H9 (cell line): ENCODE data around the gene PTGDR. TPM values are rescaled to one million over a fixed set of nuclear protein-coding genes. Genes with fewer than 3 reads are reported as not detected.
A peak's percentile ranks its signal among the peaks of the same experiment; 100 is the strongest.

Experiments used
- DNase-seq: peaks from one replicate; pipeline ENCODE4 v3.0.0-alpha.2; 2017
- H2AFZ ChIP-seq: one replicate; pipeline ENCODE4 v1.6.1; 2013; ENCODE audit warnings: mild to moderate bottlenecking, low read length, control low read depth, moderate library complexity
- H2AK5ac ChIP-seq: 2 replicates; pipeline ENCODE4 v1.6.1; 2013; ENCODE audit warnings: low read length, control low read depth, mixed read lengths; ENCODE audit not compliant: insufficient read length
- H2BK120ac ChIP-seq: one replicate; pipeline ENCODE4 v1.6.1; 2013; ENCODE audit warnings: low read depth, mild to moderate bottlenecking, low read length, control low read depth, inconsistent platforms; ENCODE audit not compliant: poor library complexity, severe bottlenecking
- H2BK12ac ChIP-seq: 2 replicates; pipeline ENCODE4 v1.6.1; 2013; ENCODE audit warnings: low read length, control low read depth, mixed read lengths, low read depth; ENCODE audit not compliant: insufficient read length
- H2BK15ac ChIP-seq: 2 replicates; pipeline ENCODE4 v1.6.1; 2013; ENCODE audit warnings: low read depth, low read length, control low read depth
- H2BK20ac ChIP-seq: one replicate; pipeline ENCODE4 v1.6.1; 2013; ENCODE audit warnings: low read depth, mild to moderate bottlenecking, low read length, control low read depth, inconsistent platforms; ENCODE audit not compliant: poor library complexity, severe bottlenecking
- H2BK5ac ChIP-seq: 2 replicates; pipeline ENCODE4 v1.6.1; 2013; ENCODE audit warnings: low read length, control low read depth, mixed read lengths; ENCODE audit not compliant: insufficient read length
- H3K14ac ChIP-seq: 2 replicates; pipeline ENCODE4 v1.6.1; 2013; ENCODE audit warnings: low read length, control low read depth; ENCODE audit not compliant: insufficient read depth
- H3K18ac ChIP-seq: 2 replicates; pipeline ENCODE4 v1.6.1; 2013; ENCODE audit warnings: low read depth, mild to moderate bottlenecking, mixed read lengths, low read length, control low read depth; ENCODE audit not compliant: insufficient read length
- H3K23ac ChIP-seq: 2 replicates; pipeline ENCODE4 v1.6.1; 2013; ENCODE audit warnings: low read length, control low read depth, mixed read lengths, low read depth; ENCODE audit not compliant: insufficient read length
- H3K23me2 ChIP-seq: 2 replicates; pipeline ENCODE4 v1.6.1; 2013; ENCODE audit warnings: low read depth, mild to moderate bottlenecking, mixed read lengths, low read length, control low read depth; ENCODE audit not compliant: insufficient read length, poor library complexity, severe bottlenecking
- H3K27ac ChIP-seq: 2 replicates; pipeline ENCODE4 v1.5.1; 2013; ENCODE audit warnings: low read length, control low read depth, mixed read lengths, low read depth; ENCODE audit not compliant: insufficient read length
- H3K27me3 ChIP-seq: 2 replicates; pipeline ENCODE4 v1.6.1; 2013; ENCODE audit warnings: low read length, control low read depth, inconsistent platforms; ENCODE audit not compliant: insufficient read depth
- H3K4ac ChIP-seq: 2 replicates; pipeline ENCODE4 v1.6.1; 2013; ENCODE audit warnings: low read depth, mild to moderate bottlenecking, control low read depth, inconsistent platforms, low read length, moderate library complexity
- H3K4me1 ChIP-seq: 2 replicates; pipeline ENCODE4 v1.6.1; 2013; ENCODE audit warnings: low read length, control low read depth, inconsistent platforms; ENCODE audit not compliant: insufficient read depth
- H3K4me2 ChIP-seq: 2 replicates; pipeline ENCODE4 v1.6.1; 2013; ENCODE audit warnings: low read length, control low read depth, mixed read lengths; ENCODE audit not compliant: insufficient read length, insufficient read depth
- H3K56ac ChIP-seq: 2 replicates; pipeline ENCODE4 v1.6.1; 2013; ENCODE audit warnings: low read depth, mild to moderate bottlenecking, mixed read lengths, low read length, control low read depth; ENCODE audit not compliant: insufficient read length
- H3K79me1 ChIP-seq: 2 replicates; pipeline ENCODE4 v1.6.1; 2013; ENCODE audit warnings: low read depth, mild to moderate bottlenecking, moderate library complexity, low read length, control low read depth, inconsistent platforms; ENCODE audit not compliant: insufficient read depth, poor library complexity, severe bottlenecking
- H3K79me2 ChIP-seq: 2 replicates; pipeline ENCODE4 v1.6.1; 2013; ENCODE audit warnings: low read length, control low read depth, inconsistent platforms; ENCODE audit not compliant: insufficient read depth
- H3K9ac ChIP-seq: 2 replicates; pipeline ENCODE4 v1.6.1; 2013; ENCODE audit warnings: low read length, control low read depth, mixed read lengths; ENCODE audit not compliant: insufficient read length; ENCODE audit errors: extremely low read depth
- H3K9me3 ChIP-seq: one replicate; pipeline ENCODE4 v1.6.1; 2013; ENCODE audit warnings: low read depth, low read length, inconsistent platforms; ENCODE audit not compliant: control insufficient read depth
- H3T11ph ChIP-seq: one replicate; pipeline ENCODE4 v1.6.1; 2013; ENCODE audit warnings: mild to moderate bottlenecking, low read length, control low read depth, inconsistent platforms
- H4K20me1 ChIP-seq: one replicate; pipeline ENCODE4 v1.6.1; 2013; ENCODE audit not compliant: control insufficient read depth, insufficient read length, insufficient read depth
- H4K5ac ChIP-seq: 2 replicates; pipeline ENCODE4 v1.6.1; 2013; ENCODE audit warnings: low read depth, mild to moderate bottlenecking, mixed read lengths, low read length, control low read depth; ENCODE audit not compliant: insufficient read length
- H4K8ac ChIP-seq: replicated peaks from 2 replicates; pipeline ENCODE4 v1.6.1; 2013; ENCODE audit warnings: low read length, control low read depth, mixed read lengths, low read depth; ENCODE audit not compliant: insufficient read length
- H4K91ac ChIP-seq: 2 replicates; pipeline ENCODE4 v1.6.1; 2013; ENCODE audit warnings: low read depth, mild to moderate bottlenecking, moderate library complexity, mixed read lengths, low read length, control low read depth; ENCODE audit not compliant: insufficient read length
- H3K27ac Mint-ChIP-seq, 3 experiments: 2 replicates in 2 of 3; 3 replicates in 1 of 3; pipeline ENCODE4 v1.8.0; 2020 to 2021; ENCODE audit warnings: mixed read lengths in 3 of 3, mild to moderate bottlenecking in 1 of 3, moderate library complexity in 1 of 3
- H3K27me3 Mint-ChIP-seq: 2 replicates; pipeline ENCODE4 v1.8.0; 2021; ENCODE audit warnings: low read depth, mild to moderate bottlenecking, moderate library complexity, mixed read lengths
- H3K36me3 Mint-ChIP-seq, 3 experiments: 2 replicates in 2 of 3; 3 replicates in 1 of 3; pipeline ENCODE4 v1.8.0; 2020 to 2021; ENCODE audit warnings: low read depth in 3 of 3, mixed read lengths in 3 of 3; ENCODE audit not compliant: insufficient read depth in 1 of 3
- H3K4me1 Mint-ChIP-seq, 2 experiments: 2 replicates each; pipeline ENCODE4 v1.8.0; 2020; ENCODE audit warnings: mixed read lengths in 2 of 2
- H3K4me3 Mint-ChIP-seq, 2 experiments: 2 replicates in 1 of 2; 3 replicates in 1 of 2; pipeline ENCODE4 v1.8.0; 2020 to 2021; ENCODE audit warnings: mild to moderate bottlenecking in 2 of 2, mixed read lengths in 2 of 2, moderate library complexity in 1 of 2
- H3K9me3 Mint-ChIP-seq, 2 experiments: 2 replicates in 1 of 2; 3 replicates in 1 of 2; pipeline ENCODE4 v1.8.0; 2020; ENCODE audit warnings: mild to moderate bottlenecking in 2 of 2, mixed read lengths in 2 of 2, moderate library complexity in 1 of 2
- CTCF ChIP-seq: fragments of 200-600 bp; sonication (generic); conservative IDR thresholded peaks from 3 replicates; pipeline ENCODE4 v1.8.0; 2021; ENCODE audit warnings: antibody characterized with exemption, mild to moderate bottlenecking
- WGBS: extraction: QIAGEN DNeasy Blood & Tissue Kit; methylation state at CpG from one replicate; pipeline ENCODE4 v1.1.7; 2013; ENCODE audit warnings: missing lambda C conversion rate, low lambda C conversion rate, mixed read lengths; ENCODE audit not compliant: insufficient read length; ENCODE audit errors: extremely low coverage; 5-methylcytosine and 5-hydroxymethylcytosine counted together
- total RNA-seq: library from RNA; stranded (reverse); gene quantifications from 2 replicates; pipeline ENCODE4 v1.2.1, GENCODE V29; 2021

The PTGDR gene
- total RNA-seq, 1 experiment from 2014 or later: not detected

- no peak overlapping the region for H2AK5ac ChIP-seq
- no peak overlapping the region for H4K5ac ChIP-seq
- Mint-ChIP-seq H3K36me3 (peaks cover 0 to 3% (median 0%) of the 10 kb centered on the region in 3 experiments; a peak in 2 of 7 replicates), H3K4me3 (peak overlapping the region; percentile 73 to 90; a peak in 4 of 5 replicates), H3K9me3 (peaks cover 0 to 3% of the 10 kb centered on the region in 2 experiments; a peak in 2 of 5 replicates), H3K27ac (no peak overlapping the region), H3K4me1 (peaks cover 21 to 25% of the 10 kb centered on the region in 2 experiments), H3K27me3 (peaks cover 79% of the 10 kb centered on the region)
- WGBS: no CpG with 5 or more reads among the region's 5 CpGs
- no peaks in the 10 kb centered on the region for H4K20me1 ChIP-seq
- no peak overlapping the region for H3K18ac ChIP-seq
- peaks cover 2% of the 10 kb centered on the region; the same call in 1 of the 2 replicates for H3K4me1 ChIP-seq
- peaks cover 16% of the 10 kb centered on the region for H3K23me2 ChIP-seq
- H4K8ac ChIP-seq: no peak overlapping the region
- H3K4me2 ChIP-seq: peak overlapping the region; percentile 65
- no peak overlapping the region for H3K14ac ChIP-seq
- no peaks in the 10 kb centered on the region for H3K79me2 ChIP-seq
- no peak overlapping the region for H4K91ac ChIP-seq
- no peak overlapping the region for H2BK12ac ChIP-seq
- H2BK20ac ChIP-seq: no peak overlapping the region
- no peak overlapping the region for H3K9ac ChIP-seq
- no peak overlapping the region for H3K56ac ChIP-seq
- no peak overlapping the region for H3K27ac ChIP-seq
- H2BK120ac ChIP-seq: no peak overlapping the region
- H3K23ac ChIP-seq: no peak overlapping the region
- H3K79me1 ChIP-seq: no peaks in the 10 kb centered on the region
- H2BK5ac ChIP-seq: no peak overlapping the region
- no peaks in the 10 kb centered on the region for H3K9me3 ChIP-seq
- DNase-seq: no peak
- TF ChIP-seq CTCF: no peak
- H2AFZ ChIP-seq: no peak overlapping the region
- H2BK15ac ChIP-seq: no peak overlapping the region
- H3K4ac ChIP-seq: no peak overlapping the region
- no peak overlapping the region for H3T11ph ChIP-seq
- H3K27me3 ChIP-seq: peaks cover 39% of the 10 kb centered on the region
Observed at GRCh38 chr14:52266782-52267181, 716 bp upstream of the PTGDR start.
